Activated T-cell treated with anti-CD3 and anti-CD28 coated beads, Interleukin-2, amount 50 U/mL, for 1 hour (primary cell): ENCODE measurements around the gene ARHGEF12.

Source experiments
- DNase-seq: peaks from one replicate; pipeline ENCODE4 v3.0.0-alpha.2; 2020

The ARHGEF12 gene

GRCh38 chr11:120389693-120390584, 53.7 kb downstream of the ARHGEF12 start:
- no peak for DNase-seq

- DNase-seq = no peak
These were observed 54.3 kb downstream of the ARHGEF12 start for GRCh38 chr11:120390585-120390922.

- no peak for DNase-seq
These were observed 55.1 kb downstream of the ARHGEF12 start for GRCh38 chr11:120391292-120391691.

GRCh38 chr11:120391854-120392253, 55.6 kb downstream of the ARHGEF12 start:
- DNase-seq = no peak

- no peak for DNase-seq
These were observed 56.1 kb downstream of the ARHGEF12 start for GRCh38 chr11:120392314-120392713.

- no peak for DNase-seq
These were observed 56.6 kb downstream of the ARHGEF12 start for GRCh38 chr11:120392793-120393192.

- DNase-seq = no peak
These were observed 57.9 kb downstream of the ARHGEF12 start for GRCh38 chr11:120394119-120394518.

GRCh38 chr11:120395778-120396177, 59.6 kb downstream of the ARHGEF12 start:
- DNase-seq = no peak

GRCh38 chr11:120398132-120398531, 61.9 kb downstream of the ARHGEF12 start:
- DNase-seq = no peak

- DNase-seq = no peak
These were observed 63.1 kb downstream of the ARHGEF12 start for GRCh38 chr11:120399307-120399706.

- no peak for DNase-seq
These were observed 64.6 kb downstream of the ARHGEF12 start for GRCh38 chr11:120400564-120401364.

- DNase-seq = no peak
These were observed 65.3 kb downstream of the ARHGEF12 start for GRCh38 chr11:120401506-120401905.

- no peak for DNase-seq
These were observed 67.8 kb downstream of the ARHGEF12 start for GRCh38 chr11:120403966-120404365.

- DNase-seq = no peak
These were observed 68.3 kb downstream of the ARHGEF12 start for GRCh38 chr11:120404495-120404894.

- no peak for DNase-seq
These were observed 73.4 kb downstream of the ARHGEF12 start for GRCh38 chr11:120409655-120410054.

GRCh38 chr11:120410622-120411380, 74.6 kb downstream of the ARHGEF12 start:
- DNase-seq = no peak

GRCh38 chr11:120413480-120413879, 77.3 kb downstream of the ARHGEF12 start:
- DNase-seq = no peak

GRCh38 chr11:120420572-120420971, 84.4 kb downstream of the ARHGEF12 start:
- DNase-seq = no peak

GRCh38 chr11:120424185-120424969, 88.2 kb downstream of the ARHGEF12 start:
- DNase-seq = no peak

GRCh38 chr11:120424970-120425332, 88.7 kb downstream of the ARHGEF12 start:
- no peak for DNase-seq

GRCh38 chr11:120425527-120425926, 89.3 kb downstream of the ARHGEF12 start:
- DNase-seq = no peak

- no peak for DNase-seq
These were observed 93.9 kb downstream of the ARHGEF12 start for GRCh38 chr11:120430146-120430545.

GRCh38 chr11:120431633-120432032, 95.4 kb downstream of the ARHGEF12 start:
- DNase-seq = no peak
